Stimulated activated CD8-positive, alpha-beta memory T cell treated with anti-CD3 and anti-CD28 coated beads, Interleukin-7, amount 100 ng/mL, for 1 hour (primary cell): ENCODE results near the gene MX1.
A peak's percentile ranks its signal among the peaks of the same experiment; 100 is the strongest.
"Not testable (repeated sequence)": the region's sequence is repeated elsewhere in the genome, so short reads cannot be mapped to it uniquely, and the experiment has no call there.

ENCODE experiments used
- DNase-seq, 2 donors: peaks; one replicate each; pipeline ENCODE4 v3.0.0-alpha.2; 2020; ENCODE audit warnings: low read depth in 2 of 2

The MX1 gene

GRCh38 chr21:41407541-41408460 lies 18.2 kb upstream of the MX1 start:
- no peak for DNase-seq

DNA sequence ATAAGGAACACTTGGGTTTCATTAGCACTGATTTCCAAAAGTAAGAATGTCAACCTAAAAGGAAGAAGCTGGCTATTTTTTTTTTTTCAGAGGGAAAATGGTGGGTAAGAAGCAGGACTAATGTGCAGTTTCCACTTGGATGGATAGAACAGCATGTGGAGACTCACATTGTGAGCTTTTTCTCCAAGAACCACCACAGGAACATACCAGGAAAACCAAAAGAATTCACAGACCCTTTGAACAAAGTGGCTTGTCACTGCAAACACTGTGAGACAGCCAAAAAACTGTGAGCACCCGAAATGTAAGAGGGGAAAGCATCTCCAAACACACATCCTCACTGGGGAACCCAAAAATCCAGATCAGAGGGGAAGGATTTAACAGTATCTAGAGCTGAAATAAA lies 15.7 kb upstream of the MX1 start:
- no peak for DNase-seq

GRCh38 chr21:41410767-41411448 lies 15.1 kb upstream of the MX1 start:
- no peak for DNase-seq

DNA sequence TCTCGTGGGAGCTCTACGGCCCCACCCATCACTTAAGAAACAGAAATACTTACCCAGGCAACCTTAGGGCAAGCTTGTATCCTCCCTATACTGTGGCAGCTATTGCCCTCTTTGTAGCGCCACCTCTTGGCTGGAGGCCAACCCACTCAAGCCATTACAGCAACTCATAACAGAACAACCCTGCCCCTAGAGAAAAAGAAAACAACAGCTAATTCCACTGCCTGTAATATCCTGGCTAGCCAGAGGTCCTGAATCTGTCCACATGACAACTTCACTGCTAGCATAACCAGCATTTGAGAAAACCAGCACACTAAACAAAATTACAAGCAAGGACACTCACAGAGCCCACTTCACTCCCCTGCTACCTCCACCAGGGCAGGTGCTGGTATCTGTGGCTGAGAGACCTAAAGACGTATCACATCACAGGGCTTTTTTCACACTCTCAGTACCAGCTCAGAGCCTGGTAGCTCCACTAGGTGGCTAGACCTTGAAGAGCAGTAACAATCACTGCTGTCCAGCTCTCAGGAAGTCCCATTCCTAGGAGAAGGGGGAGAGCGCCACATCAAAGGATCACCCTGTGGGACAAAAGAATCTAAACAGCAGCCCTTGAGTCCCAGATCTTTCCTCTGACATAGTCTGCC lies 14.5 kb upstream of the MX1 start:
- peak in 1 of 2 donors; percentile 19 for DNase-seq

DNA sequence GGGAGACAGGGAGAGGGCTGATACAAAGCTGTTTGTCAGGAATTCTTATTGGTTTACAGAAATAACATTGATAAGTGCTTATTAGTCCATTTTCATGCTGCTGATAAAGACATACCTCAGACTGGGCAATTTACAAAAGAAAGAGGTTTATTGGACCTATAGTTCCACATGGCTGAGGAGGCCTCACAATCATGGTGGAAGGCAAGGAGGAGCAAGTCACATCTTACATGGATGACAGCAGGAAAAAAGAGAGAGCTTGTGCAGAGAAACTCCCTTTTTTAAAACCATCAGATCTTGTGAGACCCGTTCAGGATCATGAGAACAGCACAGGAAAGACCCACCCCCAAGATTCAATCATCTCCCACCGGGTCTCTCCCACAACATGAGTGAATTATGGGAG lies 8.5 kb upstream of the MX1 start:
- DNase-seq, result not testable (repeated sequence)

DNA sequence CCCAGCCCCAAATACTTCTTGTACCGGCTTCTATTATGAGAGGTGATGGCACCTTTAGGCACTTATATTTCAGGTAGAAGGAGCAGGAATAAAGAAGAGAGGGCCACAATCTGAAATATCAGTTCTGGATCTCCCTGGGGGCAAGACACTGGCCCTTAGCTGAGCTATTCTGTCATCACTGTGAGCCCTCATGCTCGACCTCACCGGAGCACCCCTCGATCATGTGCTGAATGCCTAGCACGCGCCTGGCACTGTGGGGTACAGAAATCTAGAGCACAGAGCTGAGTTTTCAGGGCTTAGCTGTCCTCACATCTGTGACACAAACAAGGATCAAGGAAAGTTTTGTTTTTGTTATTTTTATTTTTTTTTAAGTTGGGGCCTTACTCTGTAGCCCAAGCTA lies 7.6 kb upstream of the MX1 start:
- DNase-seq, result no peak

DNA sequence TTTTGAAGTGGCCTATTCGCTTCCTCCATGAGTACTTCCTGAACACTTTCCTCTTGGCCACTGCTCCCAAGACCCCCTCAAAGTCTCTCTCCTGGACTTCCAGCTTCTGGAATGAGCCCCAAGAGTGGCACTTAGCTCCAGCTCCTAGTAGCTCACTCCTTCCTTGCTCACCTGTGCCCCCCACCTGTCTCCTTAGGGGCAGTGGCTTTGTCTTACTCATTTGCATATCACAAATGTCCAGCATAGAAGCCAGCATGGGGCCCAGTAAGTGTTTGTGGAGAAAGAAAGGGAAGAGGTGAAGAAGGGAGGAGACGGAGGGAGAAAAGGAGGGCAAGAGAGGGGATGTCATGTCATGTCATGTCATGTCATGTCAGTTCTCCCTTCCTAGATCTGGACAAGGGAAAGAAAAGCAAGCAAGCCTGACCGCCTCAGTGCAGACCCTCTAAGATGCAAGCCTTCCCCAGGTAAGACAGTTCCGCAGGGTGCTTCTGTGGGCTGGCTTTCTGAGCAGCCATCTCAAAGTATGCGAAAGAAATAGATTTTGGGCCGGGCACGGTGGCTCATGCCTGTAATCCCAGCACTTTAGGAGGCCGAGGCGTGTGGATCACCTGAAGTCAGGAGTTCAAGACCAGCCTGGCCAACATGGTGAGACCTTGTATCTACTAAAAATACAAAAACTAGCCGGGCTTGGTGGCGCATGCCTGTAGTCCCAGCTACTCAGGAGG lies 6.9 kb upstream of the MX1 start:
- no peak for DNase-seq

- DNase-seq, result peak; percentile 26 to 45
Measured at GRCh38 chr21:41419921-41420862, 5.8 kb upstream of the MX1 start.

DNA sequence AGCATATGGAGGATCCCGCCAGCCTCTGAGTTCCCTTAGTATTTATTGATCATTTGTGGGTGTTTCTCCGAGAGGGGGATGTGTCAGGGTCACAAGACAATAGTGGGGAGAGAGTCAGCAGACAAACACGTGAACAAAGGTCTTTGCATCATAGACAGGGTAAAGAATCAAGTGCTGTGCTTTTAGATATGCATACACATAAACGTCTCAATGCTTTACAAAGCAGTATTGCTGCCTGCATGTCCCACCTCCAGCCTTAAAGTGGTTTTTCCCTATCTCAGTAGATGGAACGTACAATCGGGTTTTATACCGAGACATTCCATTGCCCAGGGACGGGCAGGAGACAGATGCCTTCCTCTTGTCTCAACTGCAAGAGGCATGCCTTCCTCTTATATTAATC lies 5.0 kb upstream of the MX1 start:
- not testable (repeated sequence) for DNase-seq

DNA sequence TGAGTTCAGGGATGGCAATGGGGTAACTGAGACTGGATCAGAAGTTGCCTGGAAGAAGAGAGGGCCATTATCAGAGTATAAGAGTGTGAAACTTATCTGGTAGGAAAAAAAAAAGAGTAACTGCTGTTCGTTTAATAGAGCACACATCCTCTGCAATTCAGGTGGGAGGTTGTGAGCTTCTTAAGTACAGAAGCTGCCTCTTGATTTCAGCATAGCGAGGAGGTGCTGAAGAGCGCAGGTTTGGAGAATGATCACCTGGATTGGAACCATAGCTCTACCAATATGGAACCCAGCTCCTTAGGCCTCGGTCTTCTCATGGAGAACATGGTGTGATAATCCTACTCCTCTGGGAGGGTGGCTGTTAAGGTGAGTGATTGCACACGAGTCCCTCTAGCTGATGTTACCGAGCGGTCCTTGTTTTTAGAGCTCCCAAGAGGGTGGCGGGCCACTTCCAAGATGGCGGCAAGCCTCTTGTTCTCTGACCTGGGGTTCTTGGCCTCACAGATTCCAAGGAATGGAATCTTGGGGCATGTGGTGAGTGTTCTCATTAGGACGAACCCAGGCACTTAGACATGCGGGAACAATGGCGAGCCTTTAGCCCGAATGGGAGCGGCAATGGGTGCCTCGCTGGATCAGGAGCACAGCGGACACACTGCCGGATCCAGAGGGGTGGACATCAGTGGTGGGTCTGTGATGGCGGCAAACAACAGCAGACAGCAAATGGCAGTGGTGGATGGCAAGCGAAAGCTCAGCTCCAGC lies 3.3 kb upstream of the MX1 start:
- DNase-seq, result no peak

- not testable (repeated sequence) for DNase-seq
Measured at GRCh38 chr21:41423305-41423636, 2.8 kb upstream of the MX1 start.

GRCh38 chr21:41425588-41425953 lies 468 bp upstream of the MX1 start:
- no peak for DNase-seq

GRCh38 chr21:41426676-41427404 lies 801 bp downstream of the MX1 start:
- DNase-seq, result no peak

GRCh38 chr21:41427556-41427955 lies 1.5 kb downstream of the MX1 start:
- DNase-seq, result no peak

GRCh38 chr21:41428311-41428710 lies 2.3 kb downstream of the MX1 start:
- DNase-seq, result no peak

DNA sequence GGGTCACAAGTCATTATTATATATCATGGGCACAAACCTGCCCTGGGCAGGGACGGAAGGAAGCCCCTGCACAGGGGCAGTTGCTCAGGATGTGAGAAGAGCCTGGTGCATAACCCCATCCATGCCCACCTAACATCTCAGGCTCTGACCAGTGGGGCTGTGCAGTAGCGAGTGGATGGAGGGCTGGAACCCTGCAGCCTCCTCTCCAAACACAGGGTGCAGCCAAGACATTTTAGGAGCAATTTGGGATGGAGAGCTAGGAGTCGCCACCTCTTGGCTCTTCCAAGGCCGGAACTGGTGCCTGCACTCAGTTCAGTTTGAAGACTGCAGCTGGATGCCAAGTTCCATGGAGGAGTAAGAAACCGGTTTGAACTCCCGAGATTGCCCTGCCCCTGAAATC lies 2.8 kb downstream of the MX1 start:
- DNase-seq, result no peak

- DNase-seq, result no peak
Measured at GRCh38 chr21:41429305-41429704, 3.3 kb downstream of the MX1 start.

GRCh38 chr21:41429925-41430491 lies 4.0 kb downstream of the MX1 start:
- no peak for DNase-seq
